HG02840 (cell line): Measurements from ENCODE around the gene TTLL11.

ENCODE experiments used
- ATAC-seq: cut with Tn5 transposase; IDR thresholded peaks from one replicate; pipeline ENCODE4 v1.9.1; 2021; ENCODE audit warnings: mild to moderate bottlenecking, moderate library complexity, moderate number of reproducible peaks; ENCODE audit not compliant: unreplicated experiment, low FRiP score

The TTLL11 gene

GRCh38 chr9:121950441-121950840, 142.7 kb downstream of the TTLL11 start:
- no peak for ATAC-seq

DNA sequence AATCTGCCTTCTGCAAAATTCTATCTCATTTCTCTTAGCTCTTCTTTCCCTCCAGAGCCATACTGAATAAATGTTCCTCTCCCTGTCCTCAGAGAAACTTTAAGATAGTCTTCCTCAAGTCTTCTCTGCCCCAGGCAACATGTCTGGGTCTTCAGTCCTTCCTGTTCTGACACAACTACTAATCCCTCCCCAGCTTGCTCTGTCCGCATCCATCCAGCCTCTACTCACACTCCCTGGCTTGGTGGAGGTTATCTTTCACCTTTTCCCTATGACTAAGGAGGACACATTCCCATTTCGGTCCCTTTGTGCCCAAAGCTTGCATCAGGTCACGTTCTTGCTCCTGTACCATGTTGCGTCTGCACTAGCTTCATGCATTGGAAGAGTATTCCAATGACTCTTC, 143.3 kb downstream of the TTLL11 start:
- no peak for ATAC-seq

GRCh38 chr9:121949364-121949763, 143.7 kb downstream of the TTLL11 start:
- no peak for ATAC-seq

DNA sequence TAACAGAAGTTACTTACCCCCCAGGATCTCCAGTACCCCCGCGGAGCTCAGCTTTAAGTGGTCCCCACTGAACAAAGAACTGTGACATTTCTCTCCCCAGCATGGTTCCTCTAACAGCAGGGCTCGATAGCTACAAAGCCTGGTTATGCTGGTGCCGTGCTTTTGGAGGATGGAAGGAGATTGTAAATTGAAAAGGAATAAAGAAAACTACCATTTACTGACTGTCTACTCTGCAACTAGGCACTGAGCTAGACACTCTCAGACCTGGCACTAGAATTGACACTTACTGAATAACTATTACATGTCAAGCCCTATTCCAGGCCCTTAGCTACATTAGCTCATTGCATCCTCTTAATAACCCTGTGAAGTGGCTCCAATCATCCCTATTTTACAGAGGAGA, 145.3 kb downstream of the TTLL11 start:
- ATAC-seq, result no peak

DNA sequence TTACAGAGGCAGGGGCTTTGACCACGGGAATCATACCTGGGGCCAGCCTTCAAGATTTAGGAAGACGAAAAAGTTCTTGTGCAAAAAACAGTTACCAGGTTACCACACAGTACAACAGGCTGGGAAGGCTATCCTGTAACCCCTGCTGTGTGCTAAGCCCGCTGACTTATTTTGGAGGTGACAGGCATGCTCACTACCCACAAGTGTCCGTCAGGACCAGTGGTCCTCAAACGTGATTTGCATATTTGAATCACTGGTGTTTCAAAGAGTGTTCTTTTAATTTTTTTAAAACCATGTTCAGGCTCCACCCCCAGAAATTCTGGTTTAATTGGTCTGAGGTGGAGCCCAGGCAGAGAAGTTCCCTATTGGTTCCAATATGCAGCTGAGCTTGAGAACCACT, 146.6 kb downstream of the TTLL11 start:
- no peak for ATAC-seq

GRCh38 chr9:121945849-121946248, 147.3 kb downstream of the TTLL11 start:
- no peak for ATAC-seq

DNA sequence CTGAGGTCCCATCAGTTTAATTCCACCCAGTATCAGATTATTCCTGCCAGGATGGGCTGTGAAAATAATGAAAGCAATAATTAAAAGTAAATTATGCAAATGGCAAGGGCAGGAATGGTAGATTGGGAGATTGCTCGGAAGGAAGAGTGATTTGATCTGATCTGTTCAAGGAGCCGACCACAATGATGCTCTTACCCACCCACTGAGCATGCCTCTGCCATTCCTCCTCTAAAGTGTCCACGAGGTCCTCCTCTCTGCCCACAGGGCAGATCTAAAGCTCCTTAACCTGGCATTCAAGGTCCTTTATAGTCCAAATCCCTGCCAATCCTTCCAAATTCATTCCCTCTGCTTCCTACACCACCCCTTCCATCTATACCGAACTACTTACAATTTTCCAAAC, 147.8 kb downstream of the TTLL11 start:
- ATAC-seq, result no peak

GRCh38 chr9:121944711-121945191, 148.4 kb downstream of the TTLL11 start:
- ATAC-seq, result no peak

DNA sequence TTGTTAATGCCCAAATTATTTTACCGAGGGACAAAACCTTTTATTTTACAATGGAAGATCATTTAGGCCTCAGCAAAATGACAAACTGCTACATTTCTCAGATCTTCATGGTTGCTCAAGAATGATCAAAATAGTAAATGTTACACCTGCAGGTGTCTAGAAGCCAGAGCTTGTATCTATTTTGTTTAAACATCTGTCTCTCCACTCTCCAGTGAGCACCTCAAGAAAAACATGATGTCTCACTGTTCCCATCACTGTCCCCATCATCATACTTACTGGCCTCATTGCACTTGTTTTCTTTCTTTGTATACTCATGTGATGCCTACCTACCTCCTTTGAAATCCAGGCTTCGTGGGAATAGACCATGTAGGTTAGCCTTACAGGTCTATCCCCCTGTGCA, 149.6 kb downstream of the TTLL11 start:
- no peak for ATAC-seq

DNA sequence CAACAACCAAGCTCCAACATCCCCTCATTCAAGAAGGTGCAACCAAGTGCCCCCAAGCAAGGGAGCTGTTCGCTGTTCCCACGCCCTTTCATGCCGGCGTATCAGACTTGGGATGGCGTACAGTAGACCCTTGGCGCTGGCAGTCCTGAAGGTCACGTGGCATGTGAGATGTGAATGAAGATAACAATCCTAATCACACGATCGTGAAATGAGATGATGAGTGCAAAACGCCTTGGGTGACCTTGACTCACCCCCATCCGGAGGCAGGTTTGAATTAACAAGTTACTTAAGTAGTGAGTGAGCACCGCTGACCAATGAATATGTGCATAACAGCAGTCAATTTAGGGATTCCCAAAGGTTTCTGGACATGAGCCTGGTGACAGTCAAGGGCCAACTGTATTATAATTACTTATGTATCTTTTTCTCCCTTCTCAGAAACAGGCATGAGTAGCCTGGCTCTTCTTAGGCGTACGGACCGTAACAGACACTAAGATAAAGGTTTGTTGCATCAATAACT, 150.2 kb downstream of the TTLL11 start:
- no peak for ATAC-seq

- no peak for ATAC-seq
Observed at GRCh38 chr9:121942313-121942712, 150.8 kb downstream of the TTLL11 start.

DNA sequence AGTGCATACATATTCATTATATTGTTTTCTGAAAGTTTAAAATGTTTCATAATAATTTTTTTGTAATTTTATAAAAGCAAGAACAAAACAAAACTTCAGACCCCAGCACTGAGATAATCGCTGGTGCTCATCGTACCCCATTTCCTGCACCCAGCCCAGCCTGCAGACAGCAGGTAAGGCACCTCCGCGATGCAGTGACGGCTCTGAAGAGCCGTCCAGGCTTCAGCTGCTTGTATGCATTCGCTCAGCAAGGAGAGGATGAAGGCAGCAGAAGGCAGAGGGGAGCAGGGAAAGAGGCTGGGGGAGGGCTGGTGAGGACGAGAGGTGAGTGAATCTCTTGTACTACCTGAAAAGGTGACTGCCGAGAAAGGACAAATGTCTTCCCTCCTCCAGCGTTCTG, 153.5 kb downstream of the TTLL11 start:
- no peak for ATAC-seq

DNA sequence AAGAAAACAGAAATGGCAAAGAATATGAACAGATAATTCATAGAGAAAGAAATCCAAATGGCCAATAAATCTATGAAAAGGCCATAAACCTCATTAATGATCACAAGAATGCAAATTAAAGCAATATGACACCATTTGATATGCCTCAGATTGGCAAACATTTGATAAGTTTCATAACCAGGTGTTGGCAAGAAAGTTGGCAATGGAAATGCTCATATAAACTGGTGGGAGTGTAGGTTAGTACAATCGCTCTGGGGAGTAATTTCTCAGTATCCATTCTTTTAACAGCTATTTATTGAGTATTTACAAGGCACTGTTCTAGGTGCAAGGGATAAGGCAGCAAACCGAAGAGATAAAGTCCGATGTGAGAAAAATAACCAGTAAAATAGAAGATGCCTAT, 154.5 kb downstream of the TTLL11 start:
- no peak for ATAC-seq

GRCh38 chr9:121937240-121937639, 155.9 kb downstream of the TTLL11 start:
- ATAC-seq, result no peak

DNA sequence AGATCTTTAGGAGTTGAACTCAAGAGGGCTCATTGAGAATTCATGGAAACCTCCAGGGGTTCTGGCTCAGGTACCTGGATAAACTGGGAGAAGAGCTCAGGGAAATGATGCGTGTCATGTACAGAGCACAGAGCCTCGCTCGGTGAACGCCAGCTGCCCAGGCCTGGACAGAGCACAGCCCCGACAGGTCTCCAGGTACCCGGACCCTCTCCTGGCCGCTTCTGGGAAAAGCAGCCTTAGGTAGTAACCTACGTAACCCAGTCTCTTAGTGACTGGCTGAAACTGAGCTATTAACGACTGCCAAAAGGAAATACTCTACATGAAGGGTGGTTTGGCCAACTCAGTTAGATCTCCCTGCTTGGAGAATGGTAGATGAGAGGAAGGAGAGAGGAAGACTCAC, 157.4 kb downstream of the TTLL11 start:
- no peak for ATAC-seq

- ATAC-seq, result no peak
Observed at GRCh38 chr9:121930956-121931355, 162.2 kb downstream of the TTLL11 start.

- no peak for ATAC-seq
Observed at GRCh38 chr9:121929893-121930875, 162.9 kb downstream of the TTLL11 start.

DNA sequence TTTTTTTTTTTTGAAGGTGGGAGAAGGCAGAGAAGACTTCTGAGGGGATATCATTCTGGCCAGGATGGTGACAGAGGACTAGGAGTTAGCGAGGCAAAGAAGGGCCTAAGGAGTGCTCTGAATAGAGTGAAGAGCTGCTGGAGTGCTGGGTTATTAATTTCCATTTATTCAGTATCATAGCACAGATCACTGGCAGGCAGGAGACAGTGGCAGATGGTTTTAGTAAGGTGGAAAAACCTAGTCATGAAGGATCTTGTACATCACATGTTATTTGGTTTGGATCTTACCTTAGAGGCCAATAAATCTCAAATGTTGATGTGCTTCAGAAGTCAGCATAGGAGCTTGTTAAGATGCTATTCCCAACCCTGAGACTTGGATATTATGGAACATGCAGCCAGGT, 165.5 kb downstream of the TTLL11 start:
- ATAC-seq, result no peak

GRCh38 chr9:121927081-121927480, 166.0 kb downstream of the TTLL11 start:
- no peak for ATAC-seq

- no peak for ATAC-seq
Observed at GRCh38 chr9:121926351-121926801, 166.7 kb downstream of the TTLL11 start.

DNA sequence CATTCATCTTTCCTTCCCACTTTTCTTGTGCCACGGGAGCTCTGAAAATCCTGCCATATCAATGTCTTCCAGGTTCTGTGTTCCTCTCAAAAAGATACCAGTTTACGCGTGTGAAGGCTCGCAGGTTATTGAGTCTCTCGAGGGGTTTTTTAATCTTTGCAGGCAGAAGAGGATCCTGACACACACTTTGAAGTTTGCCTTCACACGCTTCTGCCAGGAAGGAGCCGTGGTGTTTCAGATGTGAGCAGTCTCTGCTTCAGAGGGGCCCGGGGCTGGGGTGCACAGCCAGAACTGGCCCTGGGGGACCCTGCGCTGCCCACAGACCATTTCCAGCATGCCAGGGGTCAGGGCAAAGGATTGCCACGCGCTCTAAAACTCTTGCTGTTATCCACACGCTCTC, 167.2 kb downstream of the TTLL11 start:
- ATAC-seq, result no peak

DNA sequence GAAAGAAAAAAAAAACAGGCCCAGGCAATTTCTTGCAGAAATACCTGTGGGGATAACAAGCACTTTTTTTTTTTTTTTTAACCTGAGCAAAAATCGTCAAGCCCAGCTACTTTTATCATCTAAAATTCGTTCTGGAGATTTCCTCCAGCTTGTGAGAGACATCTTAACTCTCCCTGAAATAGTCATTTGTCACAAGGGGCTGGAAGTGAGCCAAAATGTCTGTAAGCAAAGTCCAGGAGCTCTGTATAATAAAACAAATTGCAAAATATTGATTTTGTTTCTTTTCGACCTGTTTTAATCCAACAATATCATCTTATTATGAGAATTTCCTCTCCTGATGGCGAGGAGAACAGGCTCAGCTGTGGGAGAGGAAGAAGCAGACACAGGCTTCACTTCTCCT, 168.4 kb downstream of the TTLL11 start:
- no peak for ATAC-seq
